Neuron (in vitro differentiated cells): ENCODE measurements around the gene TBCC.

Experiments used
- H2AFZ ChIP-seq: one replicate; pipeline ENCODE4 v1.6.1; 2013; ENCODE audit warnings: low read depth, mild to moderate bottlenecking, inconsistent platforms, low read length, moderate library complexity
- H3K27me3 ChIP-seq: one replicate; pipeline ENCODE4 v1.6.1; 2013; ENCODE audit warnings: low read length; ENCODE audit not compliant: insufficient read depth
- H3K36me3 ChIP-seq: one replicate; pipeline ENCODE4 v1.6.1; 2013; ENCODE audit warnings: low read length; ENCODE audit not compliant: insufficient read depth
- H3K4me1 ChIP-seq: one replicate; pipeline ENCODE4 v1.6.1; 2013; ENCODE audit warnings: low read length; ENCODE audit not compliant: insufficient read depth
- H3K4me3 ChIP-seq: 2 replicates; pipeline ENCODE4 v1.5.1; 2013; ENCODE audit warnings: mild to moderate bottlenecking, low read length, moderate library complexity
- H3K9me3 ChIP-seq: one replicate; pipeline ENCODE4 v1.6.1; 2013; ENCODE audit warnings: low read length

The TBCC gene

DNA sequence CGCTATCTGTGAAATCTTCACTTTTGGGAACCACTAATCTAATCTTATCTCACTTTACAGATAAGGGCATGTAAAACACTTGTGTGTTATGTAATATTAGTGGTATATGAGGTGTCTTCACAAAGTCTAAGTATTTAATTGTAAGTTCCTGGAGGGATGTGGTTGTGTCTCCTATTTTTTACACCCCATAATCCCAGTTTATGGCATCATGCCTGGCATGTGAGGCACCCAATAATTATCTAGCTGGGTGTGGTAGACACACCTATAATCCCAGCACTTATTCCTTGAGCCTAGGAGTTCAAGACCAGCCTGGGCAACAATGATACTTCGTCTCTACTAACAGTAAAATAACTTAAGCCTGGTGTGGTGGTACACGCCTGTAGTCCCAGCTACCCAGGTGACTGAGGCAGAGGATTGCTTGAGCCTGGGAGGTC, 16.5 kb upstream of the TBCC start:
- H3K4me3 ChIP-seq: no peak overlapping the region

DNA sequence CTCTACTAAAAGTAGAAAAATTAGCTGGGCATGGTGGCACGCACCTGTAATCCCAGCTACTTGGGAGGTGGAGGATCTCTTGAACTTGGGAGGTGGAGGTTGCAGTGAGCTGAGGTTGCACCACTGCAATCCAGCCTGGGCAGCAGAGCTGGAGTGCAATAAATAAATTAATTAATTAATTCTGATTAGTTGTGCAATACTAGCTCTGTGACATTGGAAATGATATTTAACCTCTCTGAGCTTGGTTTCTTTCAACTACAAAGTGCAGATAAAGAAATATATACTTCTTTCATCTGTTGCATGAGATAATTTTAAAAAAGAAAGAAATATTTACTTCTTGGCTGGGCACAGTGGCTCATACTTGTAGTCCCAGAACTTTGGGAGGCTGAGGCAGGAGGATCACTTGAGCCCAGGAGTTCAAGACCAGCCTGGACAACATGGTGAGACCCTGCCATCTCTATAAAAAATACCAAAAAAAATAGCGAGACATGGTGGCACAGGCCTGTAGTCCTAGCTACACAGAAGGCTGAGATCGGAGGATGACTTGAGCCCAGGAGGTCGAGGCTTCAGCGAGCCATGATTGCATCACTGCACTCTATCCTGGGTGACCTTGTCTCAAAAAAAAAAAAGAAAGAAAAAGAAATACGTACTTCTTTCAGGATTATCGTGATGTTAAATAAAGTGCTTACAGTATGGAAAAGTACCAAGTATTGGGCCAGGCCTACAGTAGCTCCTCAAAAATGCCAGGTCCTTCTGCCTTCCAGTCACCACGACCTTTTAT, 15.6 kb upstream of the TBCC start:
- no peaks in the 10 kb centered on the region for H3K36me3 ChIP-seq
- peaks cover 16% of the 10 kb centered on the region for H3K4me1 ChIP-seq
- H3K27me3 ChIP-seq: no peaks in the 10 kb centered on the region
- no peaks in the 10 kb centered on the region for H3K9me3 ChIP-seq
- no peak overlapping the region for H2AFZ ChIP-seq
- H3K4me3 ChIP-seq: no peak overlapping the region

More for the DNA sequence above, 16.5 kb upstream of the TBCC start:
- no peaks in the 10 kb centered on the region for H3K36me3 ChIP-seq
- H3K4me1 ChIP-seq: peaks cover 14% of the 10 kb centered on the region
- H3K27me3 ChIP-seq: no peaks in the 10 kb centered on the region
- H3K9me3 ChIP-seq: no peaks in the 10 kb centered on the region
- no peak overlapping the region for H2AFZ ChIP-seq

DNA sequence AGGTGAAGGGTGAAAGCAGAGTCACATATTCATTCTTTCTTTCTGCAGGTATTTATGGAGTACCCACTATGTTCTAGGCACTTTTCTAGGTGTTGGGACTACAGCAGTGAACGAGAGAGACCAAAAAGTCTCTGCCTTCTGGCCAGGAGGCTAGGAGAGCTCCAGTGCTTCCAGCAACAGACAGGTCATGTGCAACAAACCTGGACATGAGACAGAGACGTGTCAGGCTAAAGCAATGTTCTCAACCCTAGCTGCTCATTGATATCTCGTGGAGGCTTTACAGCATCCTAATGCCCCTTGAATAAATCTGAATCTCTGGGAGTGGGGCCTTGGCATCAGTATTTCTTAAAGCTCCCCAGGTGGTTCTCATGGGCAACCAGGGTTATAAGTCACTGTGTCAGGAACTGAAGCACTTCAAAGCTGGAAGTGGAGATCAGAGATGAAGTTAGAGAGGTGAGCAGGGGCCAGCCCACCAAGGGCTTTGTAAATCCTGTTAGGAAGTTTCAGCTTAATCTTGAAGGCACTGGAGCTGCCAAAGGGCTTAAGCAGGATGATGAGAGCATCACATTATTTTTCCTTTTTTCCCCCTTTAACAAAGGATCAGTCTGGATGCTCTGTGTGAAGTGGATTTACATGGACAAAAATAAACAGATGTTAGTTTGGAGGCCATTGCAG, 13.0 kb upstream of the TBCC start:
- Histone ChIP-seq H3K4me3 (no peak overlapping the region), H3K4me1 (peaks cover 14% of the 10 kb centered on the region), H3K9me3 (no peaks in the 10 kb centered on the region), H3K36me3 (no peaks in the 10 kb centered on the region), H3K27me3 (no peaks in the 10 kb centered on the region), H2AFZ (no peak overlapping the region)

DNA sequence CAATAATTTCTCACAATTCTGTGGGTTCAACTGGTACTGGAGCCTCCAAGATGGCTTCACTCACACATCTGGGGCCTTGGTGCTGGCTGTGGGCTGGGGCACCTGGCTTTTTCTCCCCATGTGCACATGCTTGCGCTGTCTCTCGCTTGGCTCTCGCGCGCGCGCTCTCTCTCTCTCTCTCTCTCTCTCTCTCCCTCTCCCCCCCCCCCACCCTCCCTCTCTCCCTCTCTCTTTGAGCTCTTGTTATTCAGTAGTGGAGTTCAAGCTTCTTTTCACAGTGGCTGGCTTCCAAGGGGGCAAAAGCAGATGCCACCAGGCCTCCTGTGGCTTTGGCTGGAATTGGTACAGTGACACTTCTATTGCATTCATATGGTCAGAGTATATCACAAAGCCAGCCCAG, 10.8 kb upstream of the TBCC start:
- H3K36me3 ChIP-seq: no peaks in the 10 kb centered on the region
- H3K9me3 ChIP-seq: no peaks in the 10 kb centered on the region
- H3K4me3 ChIP-seq: no peak overlapping the region
- peaks cover 7% of the 10 kb centered on the region for H3K4me1 ChIP-seq
- no peak overlapping the region for H2AFZ ChIP-seq
- H3K27me3 ChIP-seq: no peaks in the 10 kb centered on the region

DNA sequence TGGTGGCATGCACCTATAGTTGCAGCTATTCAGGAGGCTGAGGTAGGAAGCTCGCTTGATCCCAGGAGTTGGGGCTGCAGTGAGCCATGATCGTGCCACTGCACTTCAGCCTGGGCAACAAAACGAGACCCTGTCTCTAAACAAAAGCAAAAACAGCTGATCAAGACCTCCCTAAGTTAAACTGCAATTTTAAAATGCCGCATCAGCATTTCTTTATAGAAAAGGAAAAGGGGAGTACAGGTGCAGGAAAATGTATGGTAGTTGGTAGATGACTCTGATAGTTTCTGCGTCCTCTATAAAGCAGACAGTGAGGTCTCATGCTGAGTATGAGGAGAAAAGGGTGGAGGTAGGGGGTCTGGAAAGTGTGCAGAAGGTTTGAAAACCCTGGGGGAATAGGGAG, 8.9 kb upstream of the TBCC start:
- Histone ChIP-seq H3K4me3 (no peak overlapping the region), H2AFZ (no peak overlapping the region), H3K4me1 (peaks cover 2% of the 10 kb centered on the region), H3K9me3 (no peaks in the 10 kb centered on the region), H3K36me3 (no peaks in the 10 kb centered on the region), H3K27me3 (no peaks in the 10 kb centered on the region)

DNA sequence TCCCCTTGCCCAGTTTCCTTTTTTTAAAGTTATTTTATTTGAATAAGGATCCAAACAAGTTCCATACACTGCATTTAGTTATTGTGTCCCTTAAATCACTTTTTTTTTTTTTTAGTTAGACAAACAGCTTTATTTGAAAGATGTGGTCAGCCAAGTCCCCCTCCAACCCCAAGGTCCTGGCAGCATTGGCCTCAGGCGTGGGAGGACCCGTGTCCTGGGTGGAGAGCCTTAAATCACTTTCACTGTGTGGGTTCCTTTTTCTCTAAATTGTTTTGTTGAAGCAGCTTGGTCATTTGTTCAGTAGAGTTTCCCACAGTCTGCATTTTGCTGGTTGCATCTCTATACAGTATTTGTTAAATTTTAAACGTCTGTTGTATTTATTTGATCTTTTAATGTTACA, 5.2 kb upstream of the TBCC start:
- Histone ChIP-seq H3K27me3 (no peaks in the 10 kb centered on the region), H2AFZ (no peak overlapping the region), H3K36me3 (no peaks in the 10 kb centered on the region), H3K9me3 (no peaks in the 10 kb centered on the region), H3K4me3 (no peak overlapping the region), H3K4me1 (peaks cover 3% of the 10 kb centered on the region)

DNA sequence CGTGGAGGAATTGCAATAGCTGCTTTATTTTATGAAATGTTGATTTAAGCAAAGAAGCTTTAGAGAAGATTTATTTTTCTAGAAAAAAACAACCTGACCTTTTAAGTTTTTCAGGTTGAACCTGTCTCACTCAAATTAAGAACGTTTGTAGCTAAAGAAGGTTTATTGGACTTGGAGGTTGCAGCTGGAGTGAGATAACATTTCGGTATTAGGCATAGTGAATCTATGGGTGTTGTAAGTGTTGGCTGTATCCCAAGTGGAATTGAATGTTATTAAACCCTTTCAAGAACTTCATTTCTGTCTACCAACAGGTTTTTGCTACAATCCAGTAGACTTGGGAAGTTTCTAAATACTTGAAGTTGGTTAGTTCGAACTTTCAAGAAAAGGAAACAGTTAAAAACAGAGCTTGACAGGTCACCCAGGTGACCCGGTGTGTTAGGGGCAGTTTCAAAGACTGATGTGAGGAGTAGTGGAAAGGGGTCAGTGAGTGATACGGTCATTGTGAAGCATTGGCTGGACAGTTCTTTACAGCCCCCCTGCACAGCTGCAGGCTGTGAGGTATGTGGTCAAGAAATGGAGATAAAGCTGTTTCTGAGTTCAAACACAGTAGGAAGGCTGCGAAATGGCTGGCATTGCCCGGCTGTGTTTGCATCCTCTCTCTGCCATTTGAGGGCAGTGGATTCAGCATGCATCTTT, 2.4 kb upstream of the TBCC start:
- H3K36me3 ChIP-seq: no peaks in the 10 kb centered on the region
- H3K9me3 ChIP-seq: no peaks in the 10 kb centered on the region
- H3K4me1 ChIP-seq: peaks cover 14% of the 10 kb centered on the region
- H3K27me3 ChIP-seq: no peaks in the 10 kb centered on the region
- no peak overlapping the region for H2AFZ ChIP-seq
- no peak overlapping the region for H3K4me3 ChIP-seq

DNA sequence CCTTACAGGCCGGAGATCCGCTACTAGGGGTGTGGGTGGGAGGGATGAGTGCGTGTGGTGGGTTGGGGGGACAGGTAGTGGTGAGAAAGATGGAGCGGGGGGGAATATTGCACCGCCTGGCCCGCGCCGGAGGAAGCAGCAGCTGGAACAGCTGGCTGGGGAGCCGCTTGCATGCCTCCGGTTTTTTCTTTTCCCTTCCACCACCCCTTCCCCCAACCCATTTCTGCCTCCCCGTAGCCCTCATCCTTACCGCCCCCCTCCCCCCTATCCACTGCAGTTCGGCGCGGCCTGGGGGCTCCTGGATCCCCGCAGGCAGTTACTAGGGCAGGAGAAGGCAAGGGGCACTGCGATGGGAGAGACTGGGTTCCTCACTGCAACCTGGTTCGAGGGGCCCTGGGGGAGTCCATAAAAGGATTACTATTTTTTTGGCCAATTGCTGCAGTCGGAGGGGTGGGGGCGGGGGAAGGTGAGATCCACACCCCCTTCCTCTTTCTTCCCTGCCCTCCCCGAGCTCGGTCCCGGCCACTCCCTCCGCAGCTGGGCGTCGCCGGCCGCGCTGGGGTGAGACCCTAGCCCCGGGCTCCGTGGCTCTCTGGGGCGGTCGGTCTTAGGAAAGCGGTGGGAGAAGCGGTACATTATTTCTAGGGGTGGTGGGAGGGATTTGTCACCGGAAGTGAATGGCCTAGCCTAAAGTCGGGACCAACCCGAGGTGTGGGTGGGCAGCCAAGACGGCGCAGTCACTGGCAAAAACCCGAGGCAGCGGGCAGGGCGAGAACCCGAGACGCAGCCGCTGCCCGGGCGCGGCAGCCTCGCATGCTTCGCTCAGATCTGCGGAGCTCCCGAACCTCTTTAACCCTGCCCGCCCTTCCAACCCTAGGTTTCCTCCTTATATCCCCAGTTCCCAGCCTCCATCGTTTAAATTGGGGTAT, 824 bp upstream of the TBCC start:
- Histone ChIP-seq H3K4me1 (peaks cover 14% of the 10 kb centered on the region), H3K4me3 (peak overlapping the region; percentile 97), H3K27me3 (no peaks in the 10 kb centered on the region), H3K36me3 (no peaks in the 10 kb centered on the region), H3K9me3 (no peaks in the 10 kb centered on the region), H2AFZ (peak overlapping the region; percentile 90)

DNA sequence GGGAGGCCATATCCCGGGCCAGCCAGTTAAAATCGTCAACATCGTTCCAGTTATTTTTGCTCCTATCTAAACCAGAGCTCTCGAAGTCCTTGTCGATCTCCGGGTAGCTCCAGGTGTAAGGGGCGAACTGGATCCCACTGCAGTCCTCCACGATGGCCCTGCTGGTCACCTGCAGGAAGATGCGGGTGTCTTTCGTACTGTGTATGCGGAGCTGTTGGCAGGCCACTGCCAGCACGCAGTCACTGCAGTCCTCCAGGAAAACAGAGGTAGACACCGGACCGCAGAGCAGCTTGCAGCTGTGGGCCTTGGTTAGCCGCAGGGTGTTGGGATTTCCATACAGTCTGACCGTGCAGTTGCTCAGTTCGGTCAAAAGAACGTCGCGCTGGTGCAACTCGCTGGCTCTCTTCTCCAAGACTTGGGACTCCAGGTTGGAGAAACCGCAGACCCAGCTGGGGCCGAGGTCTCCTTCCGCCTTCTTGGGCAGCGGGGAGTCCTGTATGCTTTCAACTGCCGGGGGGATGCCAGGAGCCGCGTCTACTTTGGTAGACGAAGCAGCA, 742 bp downstream of the TBCC start:
- Histone ChIP-seq H3K4me3 (peak overlapping the region; percentile 88), H3K4me1 (peaks cover 14% of the 10 kb centered on the region), H3K36me3 (no peaks in the 10 kb centered on the region), H2AFZ (no peak overlapping the region), H3K27me3 (no peaks in the 10 kb centered on the region), H3K9me3 (no peaks in the 10 kb centered on the region)

DNA sequence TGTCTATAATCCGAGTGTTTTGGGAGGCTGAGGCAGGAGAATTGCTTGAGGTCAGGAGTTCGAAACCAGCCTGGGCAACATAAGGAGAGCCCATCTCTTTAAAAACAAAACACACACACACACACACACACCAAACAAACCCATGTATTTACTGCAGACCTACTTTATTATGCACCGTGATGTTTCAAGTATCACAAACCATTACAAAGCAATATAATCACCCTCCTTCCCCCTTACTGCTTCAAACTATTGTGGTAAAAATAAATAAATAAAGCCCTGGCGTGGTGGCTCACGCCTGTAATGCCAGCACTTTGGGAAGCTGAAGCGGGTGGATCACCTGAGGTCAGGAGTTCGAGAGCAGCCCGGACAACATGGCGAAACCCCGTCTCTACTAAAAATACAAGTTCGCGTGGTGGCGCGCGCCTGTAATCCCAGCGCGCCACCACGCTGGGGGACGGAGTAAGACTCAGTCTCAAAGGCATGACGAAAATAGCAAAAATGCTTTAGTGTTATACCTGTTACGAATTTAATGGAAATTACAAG, 1.5 kb downstream of the TBCC start:
- Histone ChIP-seq H3K4me3 (peak overlapping the region; percentile 88), H3K36me3 (no peaks in the 10 kb centered on the region), H3K4me1 (peaks cover 14% of the 10 kb centered on the region), H3K27me3 (no peaks in the 10 kb centered on the region), H2AFZ (no peak overlapping the region), H3K9me3 (no peaks in the 10 kb centered on the region)

DNA sequence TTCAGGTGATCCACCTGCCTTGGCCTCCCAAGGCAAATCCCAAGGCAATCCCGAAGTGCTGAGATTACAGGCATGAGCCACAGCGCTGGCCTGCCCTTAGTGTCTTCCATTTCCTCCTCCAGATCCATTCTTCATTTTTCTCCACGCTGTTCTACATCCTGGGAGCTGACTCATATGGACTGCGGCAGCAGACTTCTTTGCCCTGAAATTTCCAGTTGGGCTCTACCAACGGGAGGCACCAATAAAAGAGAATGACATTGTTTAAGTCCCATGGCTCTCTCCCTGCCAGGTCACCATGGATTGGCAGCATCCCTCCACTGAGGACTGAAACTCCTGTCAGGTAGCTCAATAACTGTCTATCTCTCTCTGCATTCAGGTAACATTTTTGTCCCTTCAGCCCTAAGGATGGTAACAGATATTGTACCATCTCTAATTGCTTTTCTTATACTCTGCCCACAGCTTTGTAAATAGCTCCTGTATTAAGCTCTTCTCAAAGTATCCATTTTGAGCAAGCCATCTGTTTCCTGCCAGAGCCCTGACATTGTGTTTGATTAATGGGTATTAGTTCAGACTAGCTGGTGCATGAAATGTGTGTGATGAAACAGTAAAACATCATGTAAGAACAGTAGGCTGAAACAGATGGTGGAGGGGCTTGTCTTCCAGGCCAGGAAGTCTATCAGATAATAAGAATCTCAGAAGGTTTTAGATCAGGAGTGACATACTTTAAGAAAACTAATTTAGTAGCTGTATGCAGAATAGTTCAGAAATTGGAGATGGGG, 3.6 kb downstream of the TBCC start:
- Histone ChIP-seq H2AFZ (no peak overlapping the region), H3K4me1 (peaks cover 11% of the 10 kb centered on the region), H3K9me3 (no peaks in the 10 kb centered on the region), H3K27me3 (no peaks in the 10 kb centered on the region), H3K4me3 (no peak overlapping the region), H3K36me3 (no peaks in the 10 kb centered on the region)

DNA sequence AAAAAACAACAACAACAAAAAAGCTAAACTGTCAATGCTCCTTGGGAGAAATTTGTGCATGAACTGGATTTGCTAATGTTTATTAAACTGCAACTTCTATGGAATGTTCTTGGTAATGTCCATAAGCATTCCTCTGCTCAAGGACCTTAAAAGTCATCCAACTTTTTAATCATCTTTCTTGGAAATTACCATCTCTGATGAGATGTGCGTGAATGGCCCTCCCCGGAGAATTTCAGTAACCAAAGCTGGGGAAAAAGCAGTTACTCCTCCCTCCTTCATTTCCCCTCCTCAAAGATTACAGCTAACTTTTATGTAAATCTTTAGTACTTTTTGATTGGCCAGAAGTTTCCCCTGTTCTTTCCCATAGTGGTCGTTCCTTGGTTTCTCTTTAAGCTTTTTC, 5.2 kb downstream of the TBCC start:
- Histone ChIP-seq H3K4me1 (peaks cover 11% of the 10 kb centered on the region), H2AFZ (no peak overlapping the region), H3K9me3 (no peaks in the 10 kb centered on the region), H3K4me3 (no peak overlapping the region), H3K36me3 (no peaks in the 10 kb centered on the region), H3K27me3 (no peaks in the 10 kb centered on the region)
